HG03521 (cell line): Measurements from ENCODE around the gene FGFR4.

Source experiments
- ATAC-seq: cut with Tn5 transposase; IDR thresholded peaks from one replicate; pipeline ENCODE4 v1.9.1; 2021; ENCODE audit warnings: mild to moderate bottlenecking, moderate library complexity; ENCODE audit not compliant: unreplicated experiment

FGFR4 gene

GRCh38 chr5:177131019-177131320 is 44.3 kb downstream of the FGFR4 start:
- no peak for ATAC-seq

GRCh38 chr5:177131352-177132135 is 44.8 kb downstream of the FGFR4 start:
- no peak for ATAC-seq

- no peak for ATAC-seq
Measured at GRCh38 chr5:177132136-177133095, 45.7 kb downstream of the FGFR4 start.

- ATAC-seq, result peak; percentile 58
Measured at GRCh38 chr5:177133096-177133852, 46.6 kb downstream of the FGFR4 start, which contains the start of gene NSD1. Gene NSD1 (plus strand): TSS chr5:177133773. CDS start chr5:177135104, 1,331 bp downstream.

- ATAC-seq, result peak; percentile 29
Measured at GRCh38 chr5:177133853-177134696, 47.4 kb downstream of the FGFR4 start.

- ATAC-seq, result no peak
Measured at GRCh38 chr5:177134697-177135225, 48.0 kb downstream of the FGFR4 start.

GRCh38 chr5:177140312-177140711 is 53.6 kb downstream of the FGFR4 start:
- no peak for ATAC-seq

- ATAC-seq, result no peak
Measured at GRCh38 chr5:177141496-177141895, 54.8 kb downstream of the FGFR4 start.

- no peak for ATAC-seq
Measured at GRCh38 chr5:177142098-177142611, 55.4 kb downstream of the FGFR4 start.

- no peak for ATAC-seq
Measured at GRCh38 chr5:177142778-177143177, 56.1 kb downstream of the FGFR4 start.

GRCh38 chr5:177146891-177147638 is 60.4 kb downstream of the FGFR4 start:
- ATAC-seq, result no peak
